ENCODE results near the gene KCND3. TPM values are rescaled to one million over a fixed set of nuclear protein-coding genes. Genes with fewer than 3 reads are reported as not detected.

The KCND3 gene
- total and polyA plus RNA-seq, 4 donors, result 1.0 to 27.1 (median 6.1) TPM

DNA sequence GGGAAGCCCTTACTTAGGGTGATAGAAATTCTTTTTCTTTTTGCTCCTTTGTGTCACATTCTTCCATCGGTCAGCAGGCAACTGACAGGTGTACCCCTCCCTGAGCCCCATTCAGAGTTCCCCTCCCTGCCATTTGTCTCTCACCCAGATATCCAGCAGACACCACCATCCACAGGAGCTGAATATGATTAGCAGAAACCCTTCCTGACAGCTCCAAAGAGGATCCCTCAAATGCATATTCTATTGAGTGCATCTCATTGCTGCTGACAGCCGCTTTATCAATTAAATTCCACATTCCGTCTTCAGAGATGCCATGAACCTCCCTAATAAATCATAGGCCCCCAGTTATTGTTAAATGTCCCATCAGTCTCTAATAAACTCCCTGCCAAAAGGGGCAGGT is 239.8 kb downstream of the KCND3 start:
- no peak for TF ChIP-seq FOXA2 (IDR thresholded peaks at IDR 0.05)
- no peak for TF ChIP-seq HNF4G (IDR thresholded peaks at IDR 0.05)
- no peak for TF ChIP-seq FOXA1 (IDR thresholded peaks at IDR 0.05)
- TF ChIP-seq, protein P1, sequence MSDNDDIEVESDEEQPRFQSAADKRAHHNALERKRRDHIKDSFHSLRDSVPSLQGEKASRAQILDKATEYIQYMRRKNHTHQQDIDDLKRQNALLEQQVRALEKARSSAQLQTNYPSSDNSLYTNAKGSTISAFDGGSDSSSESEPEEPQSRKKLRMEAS (IDR thresholded peaks at IDR 0.05), result no peak
- no peak for TF ChIP-seq JUND (IDR thresholded peaks at IDR 0.05)
- TF ChIP-seq NR2F2 (IDR thresholded peaks at IDR 0.05), result no peak
- TF ChIP-seq HNF4A (conservative IDR thresholded peaks at IDR 0.05), result no peak
- no peak for TF ChIP-seq YY1 (IDR thresholded peaks at IDR 0.05)
- TF ChIP-seq RXRA (IDR thresholded peaks at IDR 0.05), result no peak
- TF ChIP-seq, protein P2, sequence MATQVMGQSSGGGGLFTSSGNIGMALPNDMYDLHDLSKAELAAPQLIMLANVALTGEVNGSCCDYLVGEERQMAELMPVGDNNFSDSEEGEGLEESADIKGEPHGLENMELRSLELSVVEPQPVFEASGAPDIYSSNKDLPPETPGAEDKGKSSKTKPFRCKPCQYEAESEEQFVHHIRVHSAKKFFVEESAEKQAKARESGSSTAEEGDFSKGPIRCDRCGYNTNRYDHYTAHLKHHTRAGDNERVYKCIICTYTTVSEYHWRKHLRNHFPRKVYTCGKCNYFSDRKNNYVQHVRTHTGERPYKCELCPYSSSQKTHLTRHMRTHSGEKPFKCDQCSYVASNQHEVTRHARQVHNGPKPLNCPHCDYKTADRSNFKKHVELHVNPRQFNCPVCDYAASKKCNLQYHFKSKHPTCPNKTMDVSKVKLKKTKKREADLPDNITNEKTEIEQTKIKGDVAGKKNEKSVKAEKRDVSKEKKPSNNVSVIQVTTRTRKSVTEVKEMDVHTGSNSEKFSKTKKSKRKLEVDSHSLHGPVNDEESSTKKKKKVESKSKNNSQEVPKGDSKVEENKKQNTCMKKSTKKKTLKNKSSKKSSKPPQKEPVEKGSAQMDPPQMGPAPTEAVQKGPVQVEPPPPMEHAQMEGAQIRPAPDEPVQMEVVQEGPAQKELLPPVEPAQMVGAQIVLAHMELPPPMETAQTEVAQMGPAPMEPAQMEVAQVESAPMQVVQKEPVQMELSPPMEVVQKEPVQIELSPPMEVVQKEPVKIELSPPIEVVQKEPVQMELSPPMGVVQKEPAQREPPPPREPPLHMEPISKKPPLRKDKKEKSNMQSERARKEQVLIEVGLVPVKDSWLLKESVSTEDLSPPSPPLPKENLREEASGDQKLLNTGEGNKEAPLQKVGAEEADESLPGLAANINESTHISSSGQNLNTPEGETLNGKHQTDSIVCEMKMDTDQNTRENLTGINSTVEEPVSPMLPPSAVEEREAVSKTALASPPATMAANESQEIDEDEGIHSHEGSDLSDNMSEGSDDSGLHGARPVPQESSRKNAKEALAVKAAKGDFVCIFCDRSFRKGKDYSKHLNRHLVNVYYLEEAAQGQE (IDR thresholded peaks at IDR 0.05), result no peak
- TF ChIP-seq SP1 (IDR thresholded peaks at IDR 0.05), result no peak
- no peak for TF ChIP-seq EGR1 (IDR thresholded peaks at IDR 0.05; ENCODE audit: low read depth in 2 of 2)
- Histone ChIP-seq H3K4me1 (ENCODE audit: control insufficient read depth in 4 of 4, insufficient read depth in 4 of 4, low read length in 3 of 4) (peaks cover 0 to 2% (median under 1%) of the 10 kb centered on the region in 4 donors), H3K36me3 (ENCODE audit: control insufficient read depth in 4 of 4, insufficient read depth in 3 of 4, low read depth in 1 of 4, low read length in 3 of 4) (no peaks in the 10 kb centered on the region), H3K9ac (ENCODE audit: low read depth in 1 of 2, low read length in 2 of 2) (no peak overlapping the region), H3K4me3 (ENCODE audit: low read depth in 1 of 3, low read length in 3 of 3) (no peak overlapping the region), H3K27me3 (ENCODE audit: control insufficient read depth in 4 of 4, insufficient read depth in 4 of 4, low read length in 3 of 4) (no peaks in the 10 kb centered on the region), H3K27ac (ENCODE audit: low read depth in 1 of 2, low read length in 2 of 2) (no peak overlapping the region), H3K9me3 (ENCODE audit: control insufficient read depth in 4 of 4, low read length in 3 of 4) (no peaks in the 10 kb centered on the region)
- 92% methylated on average over 3 of the region's 3 CpGs for WGBS
- DNase-seq (ENCODE audit: low spot score), result no peak

- H3K27me3 ChIP-seq (ENCODE audit: control insufficient read depth in 4 of 4, insufficient read depth in 4 of 4, low read length in 3 of 4), result no peaks in the 10 kb centered on the region
- 94% methylated on average over 4 of the region's 4 CpGs for WGBS
- no peak overlapping the region for H3K27ac ChIP-seq (ENCODE audit: low read depth in 1 of 2, low read length in 2 of 2)
- H3K4me1 ChIP-seq (ENCODE audit: control insufficient read depth in 4 of 4, insufficient read depth in 4 of 4, low read length in 3 of 4), result no peaks in the 10 kb centered on the region
- no peaks in the 10 kb centered on the region for H3K9me3 ChIP-seq (ENCODE audit: control insufficient read depth in 4 of 4, low read length in 3 of 4)
- TF ChIP-seq RXRA (IDR thresholded peaks at IDR 0.05), result no peak
- TF ChIP-seq TAF1 (conservative IDR thresholded peaks at IDR 0.05), result no peak
- TF ChIP-seq, protein P3, sequence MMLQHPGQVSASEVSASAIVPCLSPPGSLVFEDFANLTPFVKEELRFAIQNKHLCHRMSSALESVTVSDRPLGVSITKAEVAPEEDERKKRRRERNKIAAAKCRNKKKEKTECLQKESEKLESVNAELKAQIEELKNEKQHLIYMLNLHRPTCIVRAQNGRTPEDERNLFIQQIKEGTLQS (IDR thresholded peaks at IDR 0.05), result no peak
- no peak for TF ChIP-seq RAD21 (IDR thresholded peaks at IDR 0.05)
- TF ChIP-seq YY1 (IDR thresholded peaks at IDR 0.05), result no peak
- H3K4me3 ChIP-seq (ENCODE audit: low read depth in 1 of 3, low read length in 3 of 3), result no peak overlapping the region
- no peak for DNase-seq (ENCODE audit: low spot score)
- H3K9ac ChIP-seq (ENCODE audit: low read depth in 1 of 2, low read length in 2 of 2), result no peak overlapping the region
- H3K36me3 ChIP-seq (ENCODE audit: control insufficient read depth in 4 of 4, insufficient read depth in 3 of 4, low read depth in 1 of 4, low read length in 3 of 4), result no peaks in the 10 kb centered on the region
These were observed 241.5 kb downstream of the KCND3 start for GRCh38 chr1:111747947-111748346.

DNA sequence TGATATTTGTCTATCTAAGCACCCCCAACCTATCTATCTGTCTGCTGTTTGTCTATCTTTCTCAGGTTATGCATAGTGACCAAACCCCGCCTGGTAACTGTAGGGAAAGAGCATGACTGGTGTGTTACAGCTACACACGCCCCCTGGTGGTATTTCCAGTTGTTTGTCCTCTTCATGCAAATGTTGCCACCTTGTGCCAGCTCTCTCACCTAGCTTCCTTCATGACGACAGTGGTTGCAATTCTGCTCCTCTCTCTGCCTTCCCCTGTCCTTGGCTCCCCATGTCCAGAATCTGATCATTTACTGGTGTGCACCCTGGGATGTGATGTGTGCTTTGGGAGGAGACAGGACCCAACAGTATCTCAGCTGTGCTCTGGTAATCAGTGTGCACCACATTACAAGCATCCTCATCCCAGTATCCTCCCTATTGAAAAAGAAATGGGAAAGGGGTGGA is 242.2 kb downstream of the KCND3 start:
- Histone ChIP-seq H3K27me3 (ENCODE audit: control insufficient read depth in 4 of 4, insufficient read depth in 4 of 4, low read length in 3 of 4) (no peaks in the 10 kb centered on the region), H3K36me3 (ENCODE audit: control insufficient read depth in 4 of 4, insufficient read depth in 3 of 4, low read depth in 1 of 4, low read length in 3 of 4) (no peaks in the 10 kb centered on the region), H3K9ac (ENCODE audit: low read depth in 1 of 2, low read length in 2 of 2) (no peak overlapping the region), H3K9me3 (ENCODE audit: control insufficient read depth in 4 of 4, low read length in 3 of 4) (no peaks in the 10 kb centered on the region), H3K4me1 (ENCODE audit: control insufficient read depth in 4 of 4, insufficient read depth in 4 of 4, low read length in 3 of 4) (no peaks in the 10 kb centered on the region), H3K4me3 (ENCODE audit: low read depth in 1 of 3, low read length in 3 of 3) (no peak overlapping the region), H3K27ac (ENCODE audit: low read depth in 1 of 2, low read length in 2 of 2) (no peak overlapping the region)
- TF ChIP-seq, protein P4, sequence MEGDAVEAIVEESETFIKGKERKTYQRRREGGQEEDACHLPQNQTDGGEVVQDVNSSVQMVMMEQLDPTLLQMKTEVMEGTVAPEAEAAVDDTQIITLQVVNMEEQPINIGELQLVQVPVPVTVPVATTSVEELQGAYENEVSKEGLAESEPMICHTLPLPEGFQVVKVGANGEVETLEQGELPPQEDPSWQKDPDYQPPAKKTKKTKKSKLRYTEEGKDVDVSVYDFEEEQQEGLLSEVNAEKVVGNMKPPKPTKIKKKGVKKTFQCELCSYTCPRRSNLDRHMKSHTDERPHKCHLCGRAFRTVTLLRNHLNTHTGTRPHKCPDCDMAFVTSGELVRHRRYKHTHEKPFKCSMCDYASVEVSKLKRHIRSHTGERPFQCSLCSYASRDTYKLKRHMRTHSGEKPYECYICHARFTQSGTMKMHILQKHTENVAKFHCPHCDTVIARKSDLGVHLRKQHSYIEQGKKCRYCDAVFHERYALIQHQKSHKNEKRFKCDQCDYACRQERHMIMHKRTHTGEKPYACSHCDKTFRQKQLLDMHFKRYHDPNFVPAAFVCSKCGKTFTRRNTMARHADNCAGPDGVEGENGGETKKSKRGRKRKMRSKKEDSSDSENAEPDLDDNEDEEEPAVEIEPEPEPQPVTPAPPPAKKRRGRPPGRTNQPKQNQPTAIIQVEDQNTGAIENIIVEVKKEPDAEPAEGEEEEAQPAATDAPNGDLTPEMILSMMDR (IDR thresholded peaks at IDR 0.05; ENCODE audit: low read depth, low read length, missing input control), result peak; percentile 68
- TF ChIP-seq GABPA (IDR thresholded peaks at IDR 0.05 in 1 of 2, conservative IDR thresholded peaks at IDR 0.05 in 1 of 2), result no peak
- TF ChIP-seq RAD21 (IDR thresholded peaks at IDR 0.05), result peak; percentile 71 to 87
- no peak for TF ChIP-seq HNF4G (IDR thresholded peaks at IDR 0.05)
- no peak for TF ChIP-seq NR2F2 (IDR thresholded peaks at IDR 0.05)
- TF ChIP-seq, protein P1 (IDR thresholded peaks at IDR 0.05), result no peak
- DNase-seq (ENCODE audit: low spot score), result peak; percentile 74
- 35% methylated on average over 3 of the region's 3 CpGs for WGBS
